ENCODE results near the gene CCDC127.

CCDC127 gene

DNA sequence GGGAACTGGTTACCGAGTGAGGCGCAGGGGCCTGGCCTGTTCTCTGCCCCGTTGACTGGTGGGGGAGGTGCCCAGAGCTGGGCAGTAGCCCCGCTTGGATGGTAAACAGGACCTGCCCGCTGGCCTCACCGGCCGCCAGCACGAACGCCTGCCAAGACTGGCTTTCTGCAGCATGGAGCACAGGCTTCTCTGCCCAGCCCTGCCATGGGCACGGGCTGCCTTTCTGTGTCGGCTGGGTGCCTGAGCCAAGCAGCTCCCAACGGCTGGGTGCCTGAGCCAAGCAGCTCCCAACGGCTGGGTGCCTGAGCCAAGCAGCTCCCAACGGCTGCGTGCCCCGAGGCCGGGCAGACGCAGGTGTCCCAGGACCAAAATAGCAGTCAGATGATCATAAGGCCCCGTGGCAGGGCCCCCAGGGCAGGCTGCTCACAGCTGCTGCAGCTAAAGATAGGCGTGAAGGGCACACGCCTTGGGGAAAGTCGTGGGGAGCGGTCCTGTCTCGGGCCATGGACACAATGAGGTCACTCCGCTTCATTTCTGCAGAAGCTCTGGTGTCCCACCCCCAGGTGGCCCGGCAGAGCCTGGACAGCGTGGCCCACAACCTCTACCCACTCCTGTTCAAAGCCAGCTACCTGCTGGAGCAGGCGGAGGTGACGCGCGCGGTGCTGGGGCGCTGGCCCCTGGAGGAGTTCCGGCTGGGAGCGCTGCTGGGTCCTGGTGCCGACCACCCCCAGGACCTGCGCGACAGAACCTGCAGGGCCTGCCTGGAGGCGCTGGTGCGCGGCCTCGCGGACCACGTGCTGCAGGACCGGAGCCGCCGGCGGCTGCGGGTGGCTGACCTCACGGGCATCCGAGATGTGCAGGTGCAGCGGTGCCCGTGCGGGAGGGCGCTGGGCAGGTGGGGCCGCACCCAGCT, 26.7 kb downstream of the CCDC127 start, which contains the start of gene LRRC14B:
Gene LRRC14B, plus strand, starts transcription at position 460 of the 913 bp plus-strand sequence. Its CDS starts 44 bp downstream, at position 504.
- DNase-seq (ENCODE audit: insufficient read length, low spot score) = no peak

DNA sequence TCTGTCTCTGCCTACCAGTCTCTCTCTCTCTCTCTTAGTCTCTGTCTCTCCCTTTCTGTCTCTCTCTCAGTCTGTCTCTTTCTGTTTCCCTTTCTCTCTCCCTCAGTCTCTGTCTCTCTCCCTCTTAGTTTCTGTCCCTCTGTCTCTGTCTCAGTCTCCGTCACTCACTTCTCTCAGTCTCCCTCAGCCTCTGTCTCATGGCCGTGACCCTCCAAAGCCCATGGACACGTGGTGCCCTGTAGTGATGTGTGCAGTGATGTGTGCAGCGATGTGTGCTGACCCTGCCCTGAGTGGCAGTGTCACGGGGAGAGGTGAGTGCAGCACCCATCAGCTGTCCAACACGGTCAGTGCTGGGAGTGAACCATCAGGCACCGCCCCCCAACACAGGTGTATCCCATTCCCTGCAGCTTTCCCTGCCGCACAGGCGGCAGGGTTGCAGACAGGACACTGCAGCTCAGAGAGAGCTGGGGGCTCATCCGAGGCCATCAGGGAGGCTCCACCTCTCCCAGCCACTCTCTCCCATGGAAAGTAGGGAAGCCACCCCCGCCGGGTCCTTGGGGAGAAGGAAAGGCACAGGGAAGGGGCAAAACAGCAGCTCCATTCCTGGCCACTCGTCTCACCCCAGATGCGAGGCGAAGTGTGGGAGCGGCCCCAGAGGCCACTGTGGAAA, 27.5 kb downstream of the CCDC127 start:
- DNase-seq (ENCODE audit: insufficient read length, low spot score) (no peak), FAIRE-seq (peak; percentile 75)

More for the DNA sequence above, 26.7 kb downstream of the CCDC127 start, which contains the start of gene LRRC14B:
- FAIRE-seq = no peak

DNA sequence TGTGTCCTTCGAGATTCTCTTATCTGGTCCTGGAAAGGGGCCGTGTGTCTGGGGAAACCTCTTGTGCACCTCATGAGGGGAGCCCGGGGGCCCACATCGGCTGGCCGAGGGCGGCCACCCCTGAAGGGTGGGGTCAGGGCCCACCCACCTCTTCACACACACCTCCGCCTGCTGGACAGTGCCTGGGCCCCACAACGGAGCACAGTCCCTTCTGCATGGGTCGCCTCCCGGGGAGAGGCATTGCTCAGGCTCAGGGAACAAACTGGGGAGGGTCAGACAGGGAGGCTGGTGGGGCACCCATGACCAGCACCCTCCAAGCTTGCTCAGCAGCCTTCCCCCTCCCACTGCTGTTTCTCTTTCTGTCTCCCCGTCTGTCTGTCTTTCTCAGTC, 28.0 kb downstream of the CCDC127 start:
- FAIRE-seq = no peak
- no peak for DNase-seq (ENCODE audit: insufficient read length, low spot score)

DNA sequence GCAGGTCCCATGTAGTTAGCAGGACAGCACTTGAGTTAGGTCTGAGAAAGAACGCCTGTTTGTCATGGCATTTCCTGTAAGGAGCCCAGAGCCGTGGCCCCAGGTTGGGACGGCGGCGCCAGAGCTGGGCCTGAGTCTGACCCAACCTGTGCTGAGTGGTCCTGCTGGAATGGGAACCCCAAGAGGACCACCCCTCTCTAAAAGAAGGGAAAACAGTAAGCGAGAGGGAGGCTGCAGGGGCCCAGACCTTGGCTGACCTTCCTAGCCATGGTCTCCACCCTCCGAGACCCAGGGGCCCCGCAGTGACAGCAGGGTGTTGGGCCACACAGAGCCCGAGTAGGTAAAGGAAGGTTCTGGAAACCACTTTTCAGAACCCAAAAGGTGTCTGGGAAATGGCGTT, 28.5 kb downstream of the CCDC127 start:
- DNase-seq (ENCODE audit: insufficient read length, low spot score) (no peak), FAIRE-seq (peak; percentile 4)

- DNase-seq (ENCODE audit: insufficient read length, low spot score) = peak; percentile 99
- FAIRE-seq = peak; percentile 98
Measured at GRCh38 chr5:188488-189481, 29.2 kb downstream of the CCDC127 start.

- FAIRE-seq (no peak), DNase-seq (ENCODE audit: insufficient read length, low spot score) (no peak)
Measured at GRCh38 chr5:187617-188451, 30.1 kb downstream of the CCDC127 start.

DNA sequence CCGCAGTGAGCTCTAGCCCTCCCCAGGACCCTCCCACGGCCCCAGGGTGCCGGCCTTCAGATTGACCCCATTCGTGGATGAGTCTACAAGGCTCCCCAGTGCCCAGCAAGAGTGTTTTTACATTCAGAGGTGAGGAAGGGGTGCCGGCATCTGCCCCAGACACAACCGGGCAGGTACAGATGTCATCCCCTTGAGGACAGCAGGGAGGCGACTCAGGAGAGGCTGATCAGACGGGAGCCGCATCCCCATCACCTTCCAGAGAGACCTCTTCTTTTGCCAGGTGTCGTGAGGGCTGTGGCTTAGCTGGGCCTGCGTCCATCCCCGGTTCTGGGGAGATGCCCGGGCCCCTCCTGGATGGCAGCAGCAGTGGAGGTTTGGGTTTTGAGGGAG, 30.9 kb downstream of the CCDC127 start:
- FAIRE-seq (no peak), DNase-seq (ENCODE audit: insufficient read length, low spot score) (no peak)

- no peak for DNase-seq (ENCODE audit: insufficient read length, low spot score)
- no peak for FAIRE-seq
Measured at GRCh38 chr5:186091-187041, 31.6 kb downstream of the CCDC127 start.

DNA sequence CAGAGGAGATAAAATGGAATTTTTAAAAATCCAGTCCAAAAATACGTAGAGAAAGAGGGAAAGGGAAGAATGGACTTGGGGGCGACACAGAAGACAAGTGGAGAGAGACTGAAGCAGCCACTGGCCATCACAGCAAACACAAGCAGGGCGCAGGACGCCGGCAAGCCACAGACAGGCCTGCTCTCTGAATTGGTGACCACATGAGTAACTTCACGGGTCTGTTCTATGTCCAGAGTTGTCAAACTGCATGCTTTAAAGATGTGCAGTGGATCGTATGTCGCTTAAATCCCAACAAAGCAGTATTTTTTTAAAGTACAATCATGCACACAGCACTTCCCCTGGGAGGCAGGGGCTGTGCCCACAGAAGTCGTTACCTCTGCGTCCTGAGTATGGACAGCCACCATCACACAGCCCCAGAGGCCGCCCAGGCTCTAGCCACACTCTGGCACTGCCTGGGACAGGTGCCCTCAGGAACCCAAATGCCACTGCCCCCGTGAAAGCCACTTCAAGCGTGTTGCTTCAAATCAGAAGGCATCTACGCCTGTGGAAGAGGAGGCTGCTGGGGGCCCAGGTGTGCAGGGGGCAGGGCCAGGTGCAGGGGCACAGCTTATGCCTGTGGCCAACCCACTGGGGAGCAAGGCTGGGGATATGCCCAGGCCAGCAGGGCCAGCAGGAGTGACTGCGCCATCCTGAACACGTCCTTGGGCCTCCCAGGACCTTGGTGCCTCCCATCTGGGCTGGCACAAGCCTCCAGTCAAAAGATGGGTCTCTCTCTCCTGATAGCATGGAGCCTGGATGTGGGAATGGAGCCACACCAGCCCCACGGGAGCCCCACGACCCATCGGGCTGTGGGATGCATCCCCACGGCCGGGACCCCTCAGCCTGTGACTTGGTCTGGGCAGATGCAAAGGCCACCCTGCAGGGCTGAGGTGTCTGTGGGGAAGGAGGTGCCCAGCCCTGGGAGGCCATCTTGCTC, 32.6 kb downstream of the CCDC127 start:
- DNase-seq (ENCODE audit: insufficient read length, low spot score) = no peak
- no peak for FAIRE-seq

GRCh38 chr5:184471-184870, 33.5 kb downstream of the CCDC127 start:
- no peak for DNase-seq (ENCODE audit: insufficient read length, low spot score)
- FAIRE-seq = no peak

- FAIRE-seq (peak; percentile 42), DNase-seq (ENCODE audit: insufficient read length, low spot score) (no peak)
Measured at GRCh38 chr5:182126-182525, 35.8 kb downstream of the CCDC127 start.

DNA sequence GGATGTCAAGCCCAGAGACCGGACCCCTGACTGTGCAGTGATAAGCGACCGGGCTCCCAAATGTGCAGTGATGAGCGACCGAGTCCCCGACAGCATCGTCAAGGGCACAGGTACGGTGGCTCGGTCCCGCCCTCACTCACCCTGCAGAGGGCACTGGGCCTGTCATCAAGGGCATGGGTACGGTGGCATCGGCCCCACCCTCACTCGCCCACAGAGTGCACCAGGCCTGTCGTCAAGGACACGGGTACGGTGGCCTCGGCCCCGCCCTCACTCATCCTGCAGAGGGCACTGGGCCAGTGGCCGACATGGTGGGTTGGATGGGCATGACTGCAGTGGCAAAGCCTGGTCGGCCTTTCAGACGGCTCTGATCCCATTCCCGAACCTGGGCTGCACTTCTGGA, 36.4 kb downstream of the CCDC127 start:
- peak; percentile 46 for FAIRE-seq
- no peak for DNase-seq (ENCODE audit: insufficient read length, low spot score)

DNA sequence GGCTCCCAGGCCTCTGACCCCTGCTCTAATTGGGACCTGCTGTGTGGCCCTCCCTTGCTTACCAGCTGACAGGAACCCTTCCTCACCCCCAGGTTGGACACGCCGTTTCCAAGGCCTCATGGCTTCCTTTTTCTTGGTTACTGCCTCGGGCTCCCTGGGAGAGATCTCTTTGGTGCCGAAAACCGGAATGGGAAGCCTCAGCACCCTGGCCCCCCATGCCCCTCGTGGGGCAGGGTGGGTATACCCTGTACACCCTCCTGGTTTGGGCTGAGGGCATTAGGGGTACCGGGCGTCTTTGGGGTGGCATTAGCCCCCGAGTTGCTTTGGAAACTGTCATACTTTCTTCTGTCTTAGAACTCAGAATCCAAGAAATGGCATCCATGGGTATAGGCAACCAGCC, 36.8 kb downstream of the CCDC127 start:
- FAIRE-seq (peak; percentile 13), DNase-seq (ENCODE audit: insufficient read length, low spot score) (no peak)

DNA sequence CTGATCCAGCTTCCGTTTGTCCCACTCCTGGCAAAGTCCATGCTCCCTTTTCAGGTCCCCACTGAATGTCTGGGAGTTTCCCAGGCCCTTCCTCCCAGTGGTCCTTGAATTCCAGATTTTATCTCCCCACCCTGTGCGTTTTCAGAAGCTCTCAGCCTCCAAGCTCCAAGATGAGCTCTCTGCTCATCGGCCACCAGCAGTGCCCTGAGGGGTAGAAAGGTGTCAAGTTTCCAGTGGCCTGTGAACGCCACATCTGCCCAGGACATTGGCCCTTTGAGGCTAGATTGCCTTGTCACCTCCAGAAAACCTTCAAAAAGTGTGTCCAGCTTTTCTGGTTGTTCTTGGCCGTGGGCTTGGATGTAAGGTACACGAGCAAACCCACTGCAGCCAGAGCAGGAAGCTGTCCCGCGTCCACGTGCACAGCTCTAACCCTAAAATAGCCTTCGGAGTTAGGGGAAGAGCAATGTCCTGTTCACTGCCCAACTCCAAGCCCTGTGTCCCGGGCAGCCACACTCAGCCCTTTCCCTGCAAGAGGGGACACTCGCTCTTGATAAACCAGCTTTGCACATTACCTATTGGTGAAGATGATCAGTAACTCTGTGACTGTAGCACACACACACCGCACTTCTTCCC, 37.6 kb downstream of the CCDC127 start:
- FAIRE-seq = peak; percentile 51
- DNase-seq (ENCODE audit: insufficient read length, low spot score) = no peak

DNA sequence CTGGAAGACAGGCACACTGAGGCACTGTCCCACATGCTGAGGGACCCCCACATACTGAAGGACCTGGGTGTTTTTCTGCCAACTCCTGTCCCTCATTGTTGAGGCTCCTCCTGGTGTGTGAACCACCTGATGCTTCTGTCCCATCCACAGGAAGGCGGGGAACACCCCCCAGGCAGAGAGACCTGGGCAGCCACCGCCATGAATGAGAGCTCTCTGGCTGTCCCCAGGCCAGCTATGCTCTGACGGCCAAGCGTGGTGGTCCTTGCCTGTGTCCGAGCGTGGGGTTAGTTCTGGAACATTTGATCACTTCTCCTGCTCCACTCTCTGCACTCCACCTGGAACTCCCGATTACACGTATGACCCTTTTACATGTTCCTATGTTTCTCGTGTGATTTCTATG, 38.6 kb downstream of the CCDC127 start:
- DNase-seq (ENCODE audit: insufficient read length, low spot score) (no peak), FAIRE-seq (peak; percentile 49)

DNA sequence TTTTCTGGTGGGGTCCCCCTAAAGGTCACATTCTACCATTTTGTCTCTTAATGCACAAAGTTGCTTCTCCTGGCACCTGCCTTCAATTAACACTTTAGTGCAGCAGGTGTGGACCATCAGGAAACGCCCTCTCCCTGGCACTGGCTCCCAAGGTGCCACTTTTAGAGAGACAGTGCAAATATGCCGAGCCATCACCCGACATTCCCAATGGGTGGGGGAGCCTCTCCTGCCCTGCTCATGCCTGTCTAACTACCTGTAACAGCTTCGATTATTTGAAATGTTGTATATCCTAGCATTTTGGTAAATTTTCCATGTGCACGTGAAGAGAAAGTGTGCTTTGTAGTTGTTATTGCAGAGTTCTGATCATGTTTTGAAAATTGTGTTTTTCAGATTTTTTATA, 39.8 kb downstream of the CCDC127 start:
- DNase-seq (ENCODE audit: insufficient read length, low spot score) (no peak), FAIRE-seq (no peak)

DNA sequence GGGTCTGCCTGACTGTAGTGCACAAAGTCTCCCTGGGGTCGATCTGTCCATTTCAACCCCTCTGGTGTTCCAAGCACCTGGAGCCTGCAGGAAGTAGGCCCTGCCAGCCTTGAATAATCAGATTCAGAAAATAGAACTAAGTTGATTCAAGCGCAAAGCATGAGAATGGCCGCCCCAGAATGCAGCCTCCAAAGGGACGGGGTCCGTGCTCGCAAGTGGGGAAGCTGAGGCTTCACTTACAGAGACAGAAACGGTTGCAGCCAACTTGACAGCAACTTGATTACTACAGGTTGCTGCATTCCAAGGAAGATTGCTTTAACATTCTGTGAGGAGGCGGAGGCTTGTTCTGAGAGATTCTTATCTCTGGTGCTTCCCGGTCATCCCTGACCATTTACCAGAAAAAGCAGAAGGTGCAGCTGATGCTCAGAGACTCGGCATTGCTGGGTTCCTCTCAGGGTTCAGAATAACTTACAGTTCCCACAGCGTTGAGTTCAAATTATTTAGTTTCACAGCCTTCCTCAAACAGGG, 41.6 kb downstream of the CCDC127 start:
- no peak for FAIRE-seq
- no peak for DNase-seq (ENCODE audit: insufficient read length, low spot score)
